ENCODE results near the gene COPS3.

DNA sequence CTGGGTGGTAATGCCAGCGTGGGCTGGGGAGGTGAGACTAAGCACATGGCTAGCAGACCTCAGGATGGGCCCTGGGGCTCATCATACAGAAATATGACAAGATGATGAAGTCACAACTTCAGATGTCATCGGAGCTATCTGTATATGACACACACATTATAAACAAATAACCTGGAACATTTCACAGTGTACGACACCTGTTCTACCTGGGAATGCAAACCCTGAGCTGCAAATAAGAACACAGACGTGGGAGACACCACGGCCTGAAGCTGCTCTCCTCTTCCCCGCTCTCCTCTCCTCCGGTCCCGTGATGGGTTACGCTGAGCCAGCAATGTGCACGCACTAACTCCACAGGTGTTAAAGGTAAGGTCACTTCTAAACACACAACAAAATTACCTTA, 79.8 kb downstream of the COPS3 start:
- TF ChIP-seq EZH2 (optimal IDR thresholded peaks at IDR 0.05; ENCODE audit: low read depth, low read length) (no peak), EZH2phosphoT487 (IDR thresholded peaks at IDR 0.05; ENCODE audit: low read length) (no peak)
- TF ChIP-seq, protein P1, sequence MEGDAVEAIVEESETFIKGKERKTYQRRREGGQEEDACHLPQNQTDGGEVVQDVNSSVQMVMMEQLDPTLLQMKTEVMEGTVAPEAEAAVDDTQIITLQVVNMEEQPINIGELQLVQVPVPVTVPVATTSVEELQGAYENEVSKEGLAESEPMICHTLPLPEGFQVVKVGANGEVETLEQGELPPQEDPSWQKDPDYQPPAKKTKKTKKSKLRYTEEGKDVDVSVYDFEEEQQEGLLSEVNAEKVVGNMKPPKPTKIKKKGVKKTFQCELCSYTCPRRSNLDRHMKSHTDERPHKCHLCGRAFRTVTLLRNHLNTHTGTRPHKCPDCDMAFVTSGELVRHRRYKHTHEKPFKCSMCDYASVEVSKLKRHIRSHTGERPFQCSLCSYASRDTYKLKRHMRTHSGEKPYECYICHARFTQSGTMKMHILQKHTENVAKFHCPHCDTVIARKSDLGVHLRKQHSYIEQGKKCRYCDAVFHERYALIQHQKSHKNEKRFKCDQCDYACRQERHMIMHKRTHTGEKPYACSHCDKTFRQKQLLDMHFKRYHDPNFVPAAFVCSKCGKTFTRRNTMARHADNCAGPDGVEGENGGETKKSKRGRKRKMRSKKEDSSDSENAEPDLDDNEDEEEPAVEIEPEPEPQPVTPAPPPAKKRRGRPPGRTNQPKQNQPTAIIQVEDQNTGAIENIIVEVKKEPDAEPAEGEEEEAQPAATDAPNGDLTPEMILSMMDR (IDR thresholded peaks at IDR 0.05; ENCODE audit: low read length), result no peak
